H1 (cell line): ENCODE data around the gene NSUN2. TPM values are rescaled to one million over a fixed set of nuclear protein-coding genes. Genes with fewer than 3 reads are reported as not detected.

ENCODE experiments used
- CTCF ChIA-PET: fragments of 300-600 bp; sonication (Branson Sonifier 250); formaldehyde crosslinking; loops from one replicate; lab custom pipeline; 2021; ENCODE audit not compliant: partially characterized antibody; lab: Charles Lee
- POLR2A ChIA-PET: fragments of 300-600 bp; sonication (Branson Sonifier 250); formaldehyde crosslinking; loops from one replicate; lab custom pipeline; 2021; ENCODE audit warnings: inconsistent platforms; ENCODE audit not compliant: partially characterized antibody; lab: Charles Lee
- DNase-seq, 2 experiments: peaks; one replicate each; pipeline versions ENCODE4 v3.0.0 to v3.0.0-alpha.2; 2010 to 2022; ENCODE audit warnings: low spot score in 2 of 2, low read depth in 1 of 2, mixed read lengths in 1 of 2
- FAIRE-seq: peaks from 2 replicates; lab custom pipeline; 2011; peaks lifted over from hg19 to GRCh38; lab: Jason Lieb, UNC
- H2AFZ ChIP-seq: 2 replicates; pipeline ENCODE4 v1.8.1; 2012; ENCODE audit warnings: low read length, inconsistent platforms
- H2AK5ac ChIP-seq: 2 replicates; pipeline ENCODE4 v1.6.1; 2013; ENCODE audit warnings: low read depth, low read length
- H2BK120ac ChIP-seq: replicated peaks from 2 replicates; pipeline ENCODE3; 2013; ENCODE audit warnings: low read depth, low read length, inconsistent platforms
- H2BK12ac ChIP-seq: 2 replicates; pipeline ENCODE4 v1.6.1; 2013; ENCODE audit warnings: low read depth, low read length
- H2BK15ac ChIP-seq: 2 replicates; pipeline ENCODE4 v1.6.1; 2013; ENCODE audit warnings: low read length
- H2BK20ac ChIP-seq: 2 replicates; pipeline ENCODE4 v1.6.1; 2013; ENCODE audit warnings: low read length
- H2BK5ac ChIP-seq: 2 replicates; pipeline ENCODE4 v1.6.1; 2013; ENCODE audit warnings: low read depth, low read length
- H3K14ac ChIP-seq: 2 replicates; pipeline ENCODE4 v1.6.1; 2013; ENCODE audit warnings: inconsistent platforms; ENCODE audit not compliant: insufficient read length
- H3K18ac ChIP-seq: 2 replicates; pipeline ENCODE4 v1.6.1; 2013; ENCODE audit warnings: low read length; ENCODE audit errors: extremely low read depth
- H3K23ac ChIP-seq: 2 replicates; pipeline ENCODE4 v1.6.1; 2013; ENCODE audit warnings: inconsistent platforms; ENCODE audit not compliant: insufficient read length
- H3K23me2 ChIP-seq: 2 replicates; pipeline ENCODE4 v1.6.1; 2013; ENCODE audit warnings: low read depth, low read length
- H3K27ac ChIP-seq: 2 replicates; pipeline ENCODE4 v1.6.1; 2011; ENCODE audit warnings: low read depth, low read length, inconsistent platforms
- H3K27me3 ChIP-seq, 4 experiments: replicated peaks in 1 of 4; 1 replicate in 1 of 4; 2 replicates in 3 of 4; pipeline versions ENCODE4 v1.6.1 to v1.8.1; 2011 to 2013; ENCODE audit warnings: low read length in 3 of 4, mild to moderate bottlenecking in 3 of 4, inconsistent platforms in 2 of 4, mixed read lengths in 2 of 4, moderate library complexity in 1 of 4; ENCODE audit not compliant: control insufficient read depth in 3 of 4, insufficient read depth in 3 of 4; ENCODE audit errors: extremely low read depth in 1 of 4
- H3K36me3 ChIP-seq, 4 experiments: 2 replicates each; pipeline versions ENCODE4 v1.6.1 to v1.8.1; 2011 to 2013; ENCODE audit warnings: mild to moderate bottlenecking in 4 of 4, low read length in 3 of 4, moderate library complexity in 2 of 4, control low read depth in 1 of 4, inconsistent platforms in 1 of 4; ENCODE audit not compliant: insufficient read depth in 4 of 4, control insufficient read depth in 2 of 4
- H3K4ac ChIP-seq: replicated peaks from 2 replicates; pipeline ENCODE3; 2013; ENCODE audit warnings: low read length, low read depth, mixed read lengths, inconsistent platforms; ENCODE audit not compliant: insufficient read length
- H3K4me1 ChIP-seq, 4 experiments: replicated peaks in 1 of 4; 1 replicate in 1 of 4; 2 replicates in 3 of 4; pipeline versions ENCODE4 v1.6.1 to v1.8.1; 2011 to 2013; ENCODE audit warnings: low read length in 3 of 4, inconsistent platforms in 2 of 4, mixed read lengths in 1 of 4; ENCODE audit not compliant: insufficient read depth in 4 of 4, control insufficient read depth in 3 of 4
- H3K4me2 ChIP-seq, 2 experiments: 2 replicates each; pipeline versions ENCODE4 v1.6.1 to v1.8.1; 2011 to 2013; ENCODE audit warnings: low read depth in 2 of 2, low read length in 2 of 2, control low read depth in 1 of 2, inconsistent platforms in 1 of 2, mild to moderate bottlenecking in 1 of 2; ENCODE audit not compliant: insufficient read depth in 1 of 2
- H3K4me3 ChIP-seq, 4 experiments: fragments of 200-600, 300-600 bp in 1 of 4; sonication (generic), shearing (Covaris generic), sonication (Bioruptor Twin) in 1 of 4; 2 replicates each; pipeline versions ENCODE4 v1.5.1 to v1.8.1; 2011 to 2016; ENCODE audit warnings: low read length in 4 of 4, low read depth in 3 of 4, control low read depth in 2 of 4, inconsistent platforms in 2 of 4, mild to moderate bottlenecking in 2 of 4, mixed read lengths in 1 of 4, moderate library complexity in 1 of 4; ENCODE audit not compliant: insufficient read depth in 2 of 4; ENCODE audit errors: extremely low read depth in 1 of 4
- H3K56ac ChIP-seq: replicated peaks from 2 replicates; pipeline ENCODE3; 2013; ENCODE audit warnings: low read depth, mild to moderate bottlenecking, mixed read lengths, low read length, inconsistent platforms; ENCODE audit not compliant: insufficient read length
- H3K79me1 ChIP-seq: 2 replicates; pipeline ENCODE4 v1.6.1; 2013; ENCODE audit warnings: low read depth, low read length, control low read depth
- H3K79me2 ChIP-seq, 2 experiments: 2 replicates each; pipeline versions ENCODE4 v1.6.1 to v1.8.1; 2012 to 2013; ENCODE audit warnings: low read length in 2 of 2, mild to moderate bottlenecking in 2 of 2, inconsistent platforms in 1 of 2; ENCODE audit not compliant: insufficient read depth in 2 of 2, control insufficient read depth in 1 of 2
- H3K9ac ChIP-seq, 4 experiments: replicated peaks in 1 of 4; 1 replicate in 1 of 4; 2 replicates in 3 of 4; pipeline versions ENCODE4 v1.6.1 to v1.8.1; 2011 to 2013; ENCODE audit warnings: low read depth in 3 of 4, low read length in 3 of 4, control low read depth in 2 of 4, mild to moderate bottlenecking in 2 of 4, moderate library complexity in 2 of 4, inconsistent platforms in 1 of 4; ENCODE audit errors: extremely low read depth in 1 of 4
- H3K9me3 ChIP-seq, 2 experiments: 2 replicates each; pipeline versions ENCODE4 v1.6.1 to v1.8.1; 2012 to 2013; ENCODE audit warnings: mild to moderate bottlenecking in 2 of 2, moderate library complexity in 2 of 2, control low read depth in 1 of 2, inconsistent platforms in 1 of 2, low read depth in 1 of 2, low read length in 1 of 2, mixed read lengths in 1 of 2; ENCODE audit not compliant: insufficient read depth in 2 of 2
- H4K20me1 ChIP-seq, 2 experiments: replicated peaks in 1 of 2; 2 replicates each; pipeline versions ENCODE3 to v1.8.1; 2011 to 2013; ENCODE audit warnings: inconsistent platforms in 2 of 2, low read length in 2 of 2, mild to moderate bottlenecking in 1 of 2; ENCODE audit not compliant: insufficient read depth in 2 of 2, control insufficient read depth in 1 of 2
- H4K5ac ChIP-seq: 2 replicates; pipeline ENCODE4 v1.6.1; 2013; ENCODE audit warnings: low read length, low read depth, mixed read lengths, inconsistent platforms; ENCODE audit not compliant: insufficient read length
- H4K8ac ChIP-seq: 2 replicates; pipeline ENCODE4 v1.8.0; 2013; ENCODE audit warnings: mild to moderate bottlenecking, moderate library complexity, low read length, inconsistent platforms; ENCODE audit not compliant: insufficient read depth; ENCODE audit errors: extremely low read depth
- H4K91ac ChIP-seq: replicated peaks from 2 replicates; pipeline ENCODE3; 2013; ENCODE audit warnings: low read length, mixed read lengths, inconsistent platforms; ENCODE audit not compliant: insufficient read length
- CBX5 ChIP-seq: fragments of 300-800, 300-1000 bp; sonication (generic); IDR thresholded peaks from 2 replicates; pipeline ENCODE4 v1.7.1; 2016; ENCODE audit warnings: antibody characterized with exemption, low read length, low read depth
- CBX8 ChIP-seq: fragments of 300-800, 300-1000 bp; sonication (generic); IDR thresholded peaks from 2 replicates; pipeline ENCODE4 v1.7.1; 2016; ENCODE audit warnings: low read depth, low read length, borderline replicate concordance
- CTCF ChIP-seq, 3 experiments: IDR thresholded peaks; 1 replicate in 2 of 3; 2 replicates in 1 of 3; pipeline versions ENCODE4 v1.5.1 to v1.6.1; 2011; ENCODE audit warnings: low read length in 3 of 3, mild to moderate bottlenecking in 3 of 3, inconsistent platforms in 2 of 3, low read depth in 1 of 3, moderate library complexity in 1 of 3; ENCODE audit not compliant: insufficient read depth in 1 of 3; ENCODE audit errors: control extremely low read depth in 1 of 3
- EP300 ChIP-seq, 2 experiments: IDR thresholded peaks; 1 replicate in 1 of 2; 2 replicates in 1 of 2; pipeline ENCODE4 v1.6.1; 2011 to 2012; ENCODE audit warnings: low read depth in 2 of 2, low read length in 2 of 2, mild to moderate bottlenecking in 2 of 2, borderline replicate concordance in 1 of 2, inconsistent platforms in 1 of 2, moderate library complexity in 1 of 2
- KDM5A ChIP-seq: fragments of 200-600 bp; IDR thresholded peaks from 2 replicates; pipeline ENCODE4 v1.7.1; 2012; ENCODE audit warnings: mild to moderate bottlenecking, low read length, inconsistent platforms, mixed read lengths
- SIN3A ChIP-seq, 2 experiments: IDR thresholded peaks in 1 of 2; conservative IDR thresholded peaks in 1 of 2; 2 replicates each; pipeline ENCODE4 v1.6.1; 2011 to 2012; ENCODE audit warnings: low read length in 2 of 2, improper control_type of control experiment in 1 of 2, low read depth in 1 of 2, mild to moderate bottlenecking in 1 of 2
- SIX5 ChIP-seq: IDR thresholded peaks from 2 replicates; pipeline ENCODE4 v1.6.1; 2011; ENCODE audit warnings: mild to moderate bottlenecking, low read depth, low read length
- SP1 ChIP-seq: IDR thresholded peaks from 2 replicates; pipeline ENCODE4 v1.6.1; 2011; ENCODE audit warnings: low read depth, low read length
- SP4 ChIP-seq: IDR thresholded peaks from 2 replicates; pipeline ENCODE4 v1.6.1; 2012; ENCODE audit warnings: low read length, inconsistent platforms
- TBP ChIP-seq: IDR thresholded peaks from 2 replicates; pipeline ENCODE4 v1.6.1; 2011; ENCODE audit warnings: low read depth, low read length, improper control_type of control experiment
- TCF12 ChIP-seq: IDR thresholded peaks from 2 replicates; pipeline ENCODE4 v1.6.1; 2011; ENCODE audit warnings: low read depth, mild to moderate bottlenecking, low read length
- WGBS, 2 experiments: shearing (Covaris generic) in 1 of 2; methylation state at CpG; one replicate each; pipeline versions ENCODE4 v1.1.6 to v1.1.7; 2013 to 2015; ENCODE audit warnings: low lambda C conversion rate in 2 of 2, mixed read lengths in 2 of 2, inconsistent platforms in 1 of 2, low coverage in 1 of 2, missing lambda C conversion rate in 1 of 2; ENCODE audit not compliant: insufficient replicate concordance in 2 of 2, insufficient coverage in 1 of 2, insufficient read length in 1 of 2; ENCODE audit errors: extremely low coverage in 1 of 2, missing lambda C conversion rate in 1 of 2; 5-methylcytosine and 5-hydroxymethylcytosine counted together
- polyA plus RNA-seq, 7 experiments: library from polyadenylated mRNA; depleted of rRNA in 3 of 7; stranded (reverse) in 5 of 7; unstranded in 2 of 7; fragments of >200 nt in 5 of 7; fragments of 200-250 nt in 2 of 7; gene quantifications; 1 replicate in 5 of 7; 2 replicates in 1 of 7; 4 replicates in 1 of 7; pipeline versions ENCODE4 v1.2.1 to v1.2.3, GENCODE V29; 2011 to 2013; ENCODE audit warnings: missing spikeins in 2 of 7, mixed read lengths in 2 of 7
- total RNA-seq: library from RNA; stranded (reverse); fragmentation: NEBNext Ultra II Directional; extraction: Animal tissue kit (Norgen Biotek cat#: 25700); gene quantifications from 2 replicates; pipeline ENCODE4 v1.2.1, GENCODE V29; 2021

The NSUN2 gene
- total and polyA plus RNA-seq, 2 of the 8 experiments (the other 6 are each of a cell fraction or from before 2014, with no cell fraction given): 47.3 to 94.7 TPM

- Histone ChIP-seq H3K27me3 (no peaks in the 10 kb centered on the region), H2AK5ac (no peak overlapping the region), H3K27ac (no peak overlapping the region), H3K4me1 (no peaks in the 10 kb centered on the region), H3K23me2 (no peaks in the 10 kb centered on the region), H2BK120ac (no peak overlapping the region), H3K4me2 (no peak overlapping the region), H3K79me2 (peaks cover 0 to 17% of the 10 kb centered on the region in 2 experiments; a peak in 3 of 4 replicates), H4K8ac (no peak overlapping the region), H3K56ac (no peak overlapping the region), H2BK5ac (no peak overlapping the region), H3K9me3 (no peaks in the 10 kb centered on the region), H3K36me3 (no peaks in the 10 kb centered on the region; a peak in 1 of 8 replicates), H3K14ac (no peak overlapping the region), H2BK15ac (no peak overlapping the region), H2BK20ac (no peak overlapping the region), H3K4me3 (no peak overlapping the region), H2AFZ (no peak overlapping the region), H3K18ac (no peak overlapping the region), H3K23ac (no peak overlapping the region), H4K91ac (no peak overlapping the region), H4K5ac (no peak overlapping the region), H3K9ac (no peak overlapping the region), H3K4ac (no peak overlapping the region), H3K79me1 (no peaks in the 10 kb centered on the region; the same call in 1 of the 2 replicates), H2BK12ac (no peak overlapping the region), H4K20me1 (peaks cover 0 to 4% of the 10 kb centered on the region in 2 experiments)
- FAIRE-seq (no peak), DNase-seq (no peak)
- POLR2A ChIA-PET: interaction anchor here (2.6 kb wide), 1 partner anchor 10 kb away, joined by 11 read pairs; the partner anchor contains the start of genes NSUN2 and SRD5A1
- CTCF ChIA-PET: no interaction called here
- WGBS, 2 experiments: 89% methylated on average over 1 of the region's 1 CpG; no CpG with 5 or more reads in 1 of the 2 experiments
- no peak for TF ChIP-seq CBX5
- no peak for TF ChIP-seq TCF12
- TF ChIP-seq EP300 (IDR thresholded peaks at IDR 0.05; ENCODE audit: borderline replicate concordance in 1 of 2, low read depth in 2 of 2, low read length in 2 of 2): no peak
- no peak for TF ChIP-seq SP4
- TF ChIP-seq SP1: no peak
- TF ChIP-seq CBX8: no peak
- TF ChIP-seq SIX5: no peak
- no peak for TF ChIP-seq TBP
- no peak for TF ChIP-seq CTCF (IDR thresholded peaks at IDR 0.05; ENCODE audit: control extremely low read depth in 1 of 3, insufficient read depth in 1 of 3, low read depth in 1 of 3, low read length in 3 of 3)
- no peak for TF ChIP-seq SIN3A (conservative IDR thresholded peaks at IDR 0.05 in 1 of 2, IDR thresholded peaks at IDR 0.05 in 1 of 2; ENCODE audit: low read depth in 1 of 2, low read length in 2 of 2)
- TF ChIP-seq KDM5A: no peak
These were observed 9.8 kb upstream of the NSUN2 start for GRCh38 chr5:6642655-6643054.
